Peyer's patch (tissue), 4 donors: Measurements from ENCODE around the gene B3GLCT. TPM values are rescaled to one million over a fixed set of nuclear protein-coding genes. Genes with fewer than 3 reads are reported as not detected.

Experiments used
- DNase-seq, 3 donors: peaks; one replicate each; pipeline ENCODE4 v3.0.0-alpha.2; 2017 to 2019
- H3K27ac ChIP-seq, 4 donors: fragments of 200-600 bp; sonication (generic); one replicate each; pipeline ENCODE4 v1.5.1; 2016 to 2019
- H3K27me3 ChIP-seq, 2 donors: fragments of 200-600 bp; sonication (generic); one replicate each; pipeline ENCODE4 v1.5.1; 2019
- H3K36me3 ChIP-seq, 3 donors: fragments of 200-600 bp; sonication (generic); one replicate each; pipeline ENCODE4 v1.5.1; 2016 to 2019
- H3K4me1 ChIP-seq, 4 donors: fragments of 200-600 bp; sonication (generic); one replicate each; pipeline ENCODE4 v1.5.1; 2016 to 2019
- H3K4me3 ChIP-seq, 4 donors: fragments of 200-600 bp; sonication (generic); 1 replicate in 3 of 4; 2 replicates in 1 of 4; pipeline ENCODE4 v1.5.1; 2016 to 2019; ENCODE audit warnings: mild to moderate bottlenecking in 1 of 4
- H3K9me3 ChIP-seq, 4 donors: fragments of 200-600 bp; sonication (generic); one replicate each; pipeline ENCODE4 v1.5.1; 2016 to 2019; ENCODE audit warnings: mild to moderate bottlenecking in 1 of 4
- POLR2A ChIP-seq, 2 donors: fragments of 450-650 bp; IDR thresholded peaks; one replicate each; pipeline ENCODE4 v1.5.1; 2017; ENCODE audit warnings: antibody characterized with exemption in 2 of 2, mild to moderate bottlenecking in 2 of 2, moderate library complexity in 2 of 2
- total RNA-seq, 4 donors: library from RNA; depleted of rRNA; stranded (reverse); fragments of >200 nt; gene quantifications; one replicate each; pipeline ENCODE4 v1.1.0, GENCODE V29; 2016
- TF ChIP-seq, protein P1 (sequence below), 6 experiments: fragments of 450-650 bp in 4 of 6; fragments of 200-600 bp in 2 of 6; sonication (generic) in 1 of 6; IDR thresholded peaks; one replicate each; pipeline ENCODE4 v1.5.1; 2017 to 2019; ENCODE audit warnings: antibody characterized with exemption in 6 of 6, mild to moderate bottlenecking in 3 of 6, moderate library complexity in 1 of 6

The B3GLCT gene
- total RNA-seq, 4 donors from 2014 or later = 3.3 to 5.4 (median 3.4) TPM

- Histone ChIP-seq H3K9me3 (peaks cover 0 to 10% (median 0%) of the 10 kb centered on the region in 4 donors), H3K27me3 (no peaks in the 10 kb centered on the region), H3K36me3 (no peaks in the 10 kb centered on the region), H3K4me3 (no peak overlapping the region), H3K27ac (no peak overlapping the region), H3K4me1 (no peaks in the 10 kb centered on the region)
- no peak for TF ChIP-seq POLR2A (IDR thresholded peaks at IDR 0.05)
- TF ChIP-seq, protein P1, sequence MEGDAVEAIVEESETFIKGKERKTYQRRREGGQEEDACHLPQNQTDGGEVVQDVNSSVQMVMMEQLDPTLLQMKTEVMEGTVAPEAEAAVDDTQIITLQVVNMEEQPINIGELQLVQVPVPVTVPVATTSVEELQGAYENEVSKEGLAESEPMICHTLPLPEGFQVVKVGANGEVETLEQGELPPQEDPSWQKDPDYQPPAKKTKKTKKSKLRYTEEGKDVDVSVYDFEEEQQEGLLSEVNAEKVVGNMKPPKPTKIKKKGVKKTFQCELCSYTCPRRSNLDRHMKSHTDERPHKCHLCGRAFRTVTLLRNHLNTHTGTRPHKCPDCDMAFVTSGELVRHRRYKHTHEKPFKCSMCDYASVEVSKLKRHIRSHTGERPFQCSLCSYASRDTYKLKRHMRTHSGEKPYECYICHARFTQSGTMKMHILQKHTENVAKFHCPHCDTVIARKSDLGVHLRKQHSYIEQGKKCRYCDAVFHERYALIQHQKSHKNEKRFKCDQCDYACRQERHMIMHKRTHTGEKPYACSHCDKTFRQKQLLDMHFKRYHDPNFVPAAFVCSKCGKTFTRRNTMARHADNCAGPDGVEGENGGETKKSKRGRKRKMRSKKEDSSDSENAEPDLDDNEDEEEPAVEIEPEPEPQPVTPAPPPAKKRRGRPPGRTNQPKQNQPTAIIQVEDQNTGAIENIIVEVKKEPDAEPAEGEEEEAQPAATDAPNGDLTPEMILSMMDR (IDR thresholded peaks at IDR 0.05) = no peak
- no peak for DNase-seq
Measured at GRCh38 chr13:31352467-31352866, 152.7 kb downstream of the B3GLCT start.

DNA sequence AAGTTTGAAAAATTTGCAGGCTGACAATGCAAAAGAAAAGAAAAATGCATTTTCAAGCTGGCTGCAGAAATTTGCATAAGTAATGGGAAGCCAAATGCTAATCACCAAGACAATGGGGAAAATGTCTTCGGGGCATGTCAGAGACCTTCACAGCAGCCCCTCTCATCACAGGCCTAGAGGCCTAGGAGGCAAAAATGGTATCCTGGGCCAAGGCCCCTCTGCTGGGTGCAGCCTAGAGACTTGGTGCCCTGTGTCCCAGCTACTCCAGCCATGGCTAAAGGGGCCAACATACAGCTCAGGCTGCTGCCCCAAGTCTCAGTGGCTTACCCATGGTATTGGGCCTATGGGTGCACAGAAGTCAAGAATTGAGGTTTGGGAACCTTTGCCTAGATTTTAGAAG, 155.2 kb downstream of the B3GLCT start:
- no peak for DNase-seq
- TF ChIP-seq POLR2A (IDR thresholded peaks at IDR 0.05) = no peak
- TF ChIP-seq, protein P1 (IDR thresholded peaks at IDR 0.05) = no peak
- Histone ChIP-seq H3K36me3 (no peaks in the 10 kb centered on the region), H3K4me1 (no peaks in the 10 kb centered on the region), H3K27ac (no peak overlapping the region), H3K9me3 (peaks cover 0 to 10% (median 0%) of the 10 kb centered on the region in 4 donors), H3K4me3 (no peak overlapping the region), H3K27me3 (no peaks in the 10 kb centered on the region)

DNA sequence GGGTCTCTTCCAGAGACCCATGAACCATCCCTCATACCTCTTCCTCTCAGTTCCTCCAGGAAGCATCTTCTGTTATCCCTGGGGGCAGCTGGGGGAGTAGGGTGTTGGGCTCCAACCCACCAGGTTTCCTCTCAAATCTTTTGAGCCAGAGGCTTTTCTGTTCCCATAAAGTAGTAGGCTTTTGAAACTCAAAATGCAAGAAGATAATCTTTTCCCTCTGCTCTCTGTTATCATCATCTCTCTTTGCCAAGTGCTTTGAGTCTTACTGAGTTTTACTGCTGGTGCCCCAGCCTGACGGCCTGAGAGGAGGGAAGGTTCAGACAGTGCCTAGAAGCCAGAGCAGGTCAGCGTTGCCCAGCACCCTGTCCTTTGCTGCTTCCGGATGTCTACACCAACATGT, 157.2 kb downstream of the B3GLCT start:
- Histone ChIP-seq H3K9me3 (peaks cover 0 to 10% (median 0%) of the 10 kb centered on the region in 4 donors), H3K27ac (no peak overlapping the region), H3K27me3 (no peaks in the 10 kb centered on the region)

GRCh38 chr13:31357581-31357980, 157.8 kb downstream of the B3GLCT start:
- Histone ChIP-seq H3K27ac (no peak overlapping the region), H3K4me3 (no peak overlapping the region), H3K4me1 (no peaks in the 10 kb centered on the region), H3K36me3 (no peaks in the 10 kb centered on the region), H3K9me3 (peaks cover 0 to 10% (median 0%) of the 10 kb centered on the region in 4 donors), H3K27me3 (no peaks in the 10 kb centered on the region)
- DNase-seq = no peak
- TF ChIP-seq POLR2A (IDR thresholded peaks at IDR 0.05) = no peak
- TF ChIP-seq, protein P1 (IDR thresholded peaks at IDR 0.05) = no peak

More for the DNA sequence above, 157.2 kb downstream of the B3GLCT start:
- TF ChIP-seq POLR2A (IDR thresholded peaks at IDR 0.05) = no peak
- TF ChIP-seq, protein P1 (IDR thresholded peaks at IDR 0.05) = no peak
- no peak overlapping the region for H3K4me3 ChIP-seq
- no peaks in the 10 kb centered on the region for H3K4me1 ChIP-seq
- no peaks in the 10 kb centered on the region for H3K36me3 ChIP-seq
- DNase-seq = no peak

DNA sequence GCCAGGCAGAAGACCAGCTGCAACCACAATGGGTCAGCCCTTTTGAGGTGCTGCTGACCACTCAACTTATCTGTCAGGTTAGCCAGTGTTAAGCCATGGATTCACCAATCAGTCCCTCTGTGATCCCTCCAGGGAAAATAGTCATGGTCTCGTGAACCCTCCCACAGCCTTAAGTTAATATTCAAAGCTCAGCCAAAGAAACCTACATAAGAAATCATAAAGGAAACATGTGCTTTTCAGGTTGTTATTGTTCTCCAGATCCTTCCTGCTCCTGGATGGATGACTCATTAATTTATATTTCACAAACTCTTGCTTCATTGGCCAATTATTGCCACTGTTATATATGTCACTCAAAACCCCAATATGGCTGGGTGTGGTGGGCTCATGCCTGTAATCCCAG, 161.9 kb downstream of the B3GLCT start:
- Histone ChIP-seq H3K36me3 (no peaks in the 10 kb centered on the region), H3K9me3 (peaks cover 0 to 18% (median 1%) of the 10 kb centered on the region in 4 donors), H3K4me1 (no peaks in the 10 kb centered on the region), H3K27ac (no peak overlapping the region), H3K27me3 (no peaks in the 10 kb centered on the region), H3K4me3 (no peak overlapping the region)
- no peak for TF ChIP-seq POLR2A (IDR thresholded peaks at IDR 0.05)
- TF ChIP-seq, protein P1 (IDR thresholded peaks at IDR 0.05) = no peak
- DNase-seq = no peak

DNA sequence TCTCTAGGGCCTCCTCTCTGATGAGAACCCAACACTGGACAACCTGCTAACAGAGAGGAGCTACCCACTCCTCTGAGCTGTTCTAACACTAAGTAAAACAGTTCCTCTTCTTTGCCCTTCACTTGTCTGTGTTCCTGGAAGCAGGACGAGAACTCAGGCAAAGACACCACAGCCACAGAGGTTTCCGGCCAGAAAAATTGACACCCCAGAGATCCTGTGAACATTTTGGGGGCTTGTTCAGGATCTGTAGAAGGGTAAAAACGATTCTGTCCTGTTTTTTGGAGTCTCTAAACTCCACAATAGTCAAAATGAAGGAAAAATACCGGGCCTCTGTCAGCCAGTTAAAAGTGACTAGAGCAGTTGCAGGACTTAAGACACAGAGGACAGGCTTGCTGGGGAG, 165.9 kb downstream of the B3GLCT start:
- Histone ChIP-seq H3K9me3 (peaks cover 0 to 18% (median 1%) of the 10 kb centered on the region in 4 donors), H3K27ac (no peak overlapping the region), H3K36me3 (no peaks in the 10 kb centered on the region), H3K4me3 (no peak overlapping the region), H3K4me1 (no peaks in the 10 kb centered on the region), H3K27me3 (no peaks in the 10 kb centered on the region)
- TF ChIP-seq, protein P1 (IDR thresholded peaks at IDR 0.05) = no peak
- no peak for TF ChIP-seq POLR2A (IDR thresholded peaks at IDR 0.05)
- no peak for DNase-seq
